ENCODE data around the gene COL11A2. TPM values are rescaled to one million over a fixed set of nuclear protein-coding genes. Genes with fewer than 3 reads are reported as not detected.

The COL11A2 gene
- total RNA-seq, 4 donors from 2014 or later: 0.23 to 0.61 (median 0.41) TPM

DNA sequence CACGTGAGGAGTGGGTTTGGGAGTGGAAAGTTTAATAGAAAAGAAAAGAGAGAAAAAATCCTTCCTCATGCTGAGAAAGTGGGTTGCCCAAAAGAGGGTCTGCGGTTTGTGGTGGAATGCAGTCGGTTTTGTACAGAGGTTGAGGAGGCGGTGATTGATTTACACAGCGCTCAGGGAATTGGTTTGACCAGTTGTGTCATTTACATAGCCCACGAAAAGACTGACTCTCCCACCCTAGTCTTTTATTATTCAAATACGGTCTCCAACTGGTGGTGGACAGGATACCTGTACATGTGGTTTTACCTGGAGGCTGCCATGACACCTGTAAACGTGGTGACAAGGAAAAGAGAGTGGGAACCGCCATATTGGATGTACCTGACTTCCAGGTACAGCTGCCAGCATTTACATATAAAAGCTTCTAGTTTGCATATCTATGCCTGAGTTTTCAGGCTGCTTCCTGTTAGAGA is 74.4 kb downstream of the COL11A2 start:
- Histone ChIP-seq H3K36me3 (no peaks in the 10 kb centered on the region), H3K27ac (no peak overlapping the region), H3K4me3 (no peak overlapping the region), H3K27me3 (peaks cover 0 to 64% (median 11%) of the 10 kb centered on the region in 4 donors), H3K9me3 (no peaks in the 10 kb centered on the region), H3K4me1 (peaks cover 3 to 10% (median 7%) of the 10 kb centered on the region in 3 donors)
- intact Hi-C loops (cut with DNase I): no loop called here
- TF ChIP-seq POLR2A (IDR thresholded peaks at IDR 0.05): no peak
- TF ChIP-seq, protein P1, sequence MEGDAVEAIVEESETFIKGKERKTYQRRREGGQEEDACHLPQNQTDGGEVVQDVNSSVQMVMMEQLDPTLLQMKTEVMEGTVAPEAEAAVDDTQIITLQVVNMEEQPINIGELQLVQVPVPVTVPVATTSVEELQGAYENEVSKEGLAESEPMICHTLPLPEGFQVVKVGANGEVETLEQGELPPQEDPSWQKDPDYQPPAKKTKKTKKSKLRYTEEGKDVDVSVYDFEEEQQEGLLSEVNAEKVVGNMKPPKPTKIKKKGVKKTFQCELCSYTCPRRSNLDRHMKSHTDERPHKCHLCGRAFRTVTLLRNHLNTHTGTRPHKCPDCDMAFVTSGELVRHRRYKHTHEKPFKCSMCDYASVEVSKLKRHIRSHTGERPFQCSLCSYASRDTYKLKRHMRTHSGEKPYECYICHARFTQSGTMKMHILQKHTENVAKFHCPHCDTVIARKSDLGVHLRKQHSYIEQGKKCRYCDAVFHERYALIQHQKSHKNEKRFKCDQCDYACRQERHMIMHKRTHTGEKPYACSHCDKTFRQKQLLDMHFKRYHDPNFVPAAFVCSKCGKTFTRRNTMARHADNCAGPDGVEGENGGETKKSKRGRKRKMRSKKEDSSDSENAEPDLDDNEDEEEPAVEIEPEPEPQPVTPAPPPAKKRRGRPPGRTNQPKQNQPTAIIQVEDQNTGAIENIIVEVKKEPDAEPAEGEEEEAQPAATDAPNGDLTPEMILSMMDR (IDR thresholded peaks at IDR 0.05): no peak
- WGBS, 2 donors: 21 to 27% methylated on average over 8 of the region's 9 CpGs
- no peak for DNase-seq

DNA sequence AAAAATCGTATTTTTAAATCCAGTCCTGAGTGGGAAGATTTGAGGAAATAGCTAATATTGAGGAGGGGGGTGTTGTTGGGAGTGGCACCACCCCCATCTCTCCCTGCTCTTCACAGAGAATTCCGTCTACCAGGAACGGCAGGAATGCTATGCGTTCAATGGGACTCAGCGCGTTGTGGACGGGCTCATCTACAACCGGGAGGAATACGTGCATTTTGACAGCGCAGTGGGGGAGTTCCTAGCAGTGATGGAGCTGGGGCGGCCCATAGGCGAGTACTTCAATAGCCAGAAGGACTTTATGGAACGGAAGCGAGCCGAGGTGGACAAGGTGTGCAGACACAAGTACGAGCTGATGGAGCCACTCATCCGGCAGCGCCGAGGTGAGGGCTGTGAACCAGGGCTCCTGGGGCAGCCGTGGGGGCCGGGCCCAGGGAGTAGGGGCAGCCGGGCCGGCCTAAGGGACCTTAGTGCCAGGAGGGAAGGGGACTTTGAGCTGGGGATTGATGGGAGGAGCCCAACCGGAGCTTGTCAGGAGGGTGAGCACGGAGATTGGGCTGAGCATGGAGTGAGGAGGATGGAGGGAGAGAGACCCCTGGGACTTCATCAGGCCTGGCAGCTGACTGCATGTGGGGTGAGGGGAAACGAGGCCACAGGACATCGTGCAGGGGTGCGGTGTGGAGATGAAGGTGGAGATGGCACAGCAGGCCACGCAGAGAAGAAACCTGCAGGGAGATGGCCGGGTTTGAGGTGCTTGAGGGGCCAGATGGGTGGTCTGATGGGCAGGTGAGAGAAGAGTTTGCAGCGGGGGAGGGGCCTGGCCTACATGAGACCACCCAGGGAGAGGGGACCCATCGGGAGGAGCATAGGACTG is 75.2 kb downstream of the COL11A2 start:
- H3K27ac ChIP-seq: no peak overlapping the region
- no peak for DNase-seq
- intact Hi-C loops (cut with DNase I): no loop called here
- peaks cover 3 to 10% (median 7%) of the 10 kb centered on the region in 3 donors for H3K4me1 ChIP-seq
- WGBS, 2 donors: 10 to 14% methylated on average over 27 to 29 of the region's 32 CpGs
- no peak for TF ChIP-seq POLR2A (IDR thresholded peaks at IDR 0.05)
- TF ChIP-seq, protein P1 (IDR thresholded peaks at IDR 0.05): no peak
- no peaks in the 10 kb centered on the region for H3K36me3 ChIP-seq
- peaks cover 0 to 70% (median 11%) of the 10 kb centered on the region in 4 donors for H3K27me3 ChIP-seq
- peak overlapping the region in 1 of 4 donors; percentile 6 for H3K4me3 ChIP-seq
- no peaks in the 10 kb centered on the region for H3K9me3 ChIP-seq

DNA sequence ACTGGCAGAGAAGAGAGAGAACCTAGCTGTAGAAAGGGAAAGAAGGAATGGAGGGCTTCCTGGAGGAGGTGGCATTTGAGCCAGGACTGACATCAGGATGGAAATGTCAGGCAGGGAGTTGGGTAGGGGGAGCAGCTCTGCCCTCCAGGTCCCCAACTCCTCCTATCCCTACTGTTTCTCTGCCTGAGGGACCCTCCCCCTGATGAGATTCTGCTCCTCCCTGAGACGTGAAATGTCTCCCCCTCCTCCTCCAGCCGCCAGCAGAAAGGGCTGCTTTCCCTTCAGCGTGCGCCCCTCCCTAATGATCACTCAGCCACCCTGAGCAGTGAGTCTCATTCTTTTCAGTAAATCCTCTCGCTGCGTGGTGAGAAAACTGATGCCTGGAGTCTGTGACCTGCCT is 75.8 kb downstream of the COL11A2 start:
- WGBS, 2 donors: 3 to 40% methylated on average over 2 to 5 of the region's 6 CpGs
- H3K9me3 ChIP-seq: no peaks in the 10 kb centered on the region
- intact Hi-C loops (cut with DNase I): no loop called here
- no peak for TF ChIP-seq POLR2A (IDR thresholded peaks at IDR 0.05)
- TF ChIP-seq, protein P1 (IDR thresholded peaks at IDR 0.05): no peak
- no peaks in the 10 kb centered on the region for H3K36me3 ChIP-seq
- no peak for DNase-seq
- no peak overlapping the region for H3K27ac ChIP-seq
- H3K27me3 ChIP-seq: peaks cover 0 to 76% (median 11%) of the 10 kb centered on the region in 4 donors
- H3K4me1 ChIP-seq: peaks cover 3 to 10% (median 7%) of the 10 kb centered on the region in 3 donors
- no peak overlapping the region for H3K4me3 ChIP-seq

DNA sequence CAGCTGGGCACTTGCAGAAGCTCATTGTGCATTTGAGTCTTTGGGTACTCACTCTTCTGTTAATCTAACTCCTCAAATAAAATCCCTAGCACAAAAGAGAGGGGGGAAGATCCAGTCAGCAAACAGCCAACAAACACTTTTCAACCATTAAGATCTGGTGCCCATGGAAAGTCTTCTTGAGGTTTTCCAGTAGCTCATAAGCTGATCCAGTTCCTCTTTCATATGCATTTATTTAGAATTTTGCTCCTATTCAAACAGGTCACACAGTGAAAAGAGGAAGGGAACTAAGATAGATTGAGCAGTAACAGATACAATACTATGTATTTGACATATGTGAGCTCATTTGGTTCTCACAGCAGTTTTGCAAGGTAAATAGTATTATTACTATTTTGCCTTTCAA is 77.9 kb downstream of the COL11A2 start:
- Histone ChIP-seq H3K4me3 (no peak overlapping the region), H3K27me3 (peaks cover 0 to 81% (median 11%) of the 10 kb centered on the region in 4 donors), H3K36me3 (no peaks in the 10 kb centered on the region), H3K4me1 (peaks cover 3 to 10% (median 7%) of the 10 kb centered on the region in 3 donors), H3K9me3 (no peaks in the 10 kb centered on the region), H3K27ac (no peak overlapping the region)
- intact Hi-C loops (cut with DNase I): no loop called here
- no peak for DNase-seq
- TF ChIP-seq POLR2A (IDR thresholded peaks at IDR 0.05): no peak
- TF ChIP-seq, protein P1 (IDR thresholded peaks at IDR 0.05): no peak

DNA sequence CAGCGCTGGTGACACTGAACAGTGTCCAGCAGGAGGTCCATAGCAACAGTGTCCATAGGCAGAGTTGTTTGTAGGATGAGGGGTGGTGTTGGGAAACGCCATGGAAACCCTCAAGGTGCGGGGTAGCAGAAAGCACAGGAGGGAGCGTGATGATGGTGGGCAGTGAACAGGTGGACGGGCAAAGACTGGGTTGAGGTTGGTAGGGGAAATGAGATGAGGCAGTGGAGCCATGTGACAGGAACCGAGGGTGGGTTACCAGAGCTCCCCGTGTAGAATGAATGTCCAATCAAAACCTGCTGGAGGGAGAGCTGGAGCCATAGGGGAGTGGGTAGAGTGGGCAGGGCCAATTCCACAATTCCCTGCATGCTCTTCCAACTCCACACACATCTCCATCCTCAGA is 78.5 kb downstream of the COL11A2 start:
- 62 to 69% methylated on average over 7 of the region's 7 CpGs for WGBS, 2 donors
- peaks cover 0 to 84% (median 11%) of the 10 kb centered on the region in 4 donors for H3K27me3 ChIP-seq
- TF ChIP-seq, protein P1 (IDR thresholded peaks at IDR 0.05): no peak
- no peak for TF ChIP-seq POLR2A (IDR thresholded peaks at IDR 0.05)
- intact Hi-C loops (cut with DNase I): no loop called here
- H3K9me3 ChIP-seq: no peaks in the 10 kb centered on the region
- H3K27ac ChIP-seq: no peak overlapping the region
- no peaks in the 10 kb centered on the region for H3K36me3 ChIP-seq
- no peak for DNase-seq
- H3K4me3 ChIP-seq: no peak overlapping the region
- peaks cover 3 to 10% (median 7%) of the 10 kb centered on the region in 3 donors for H3K4me1 ChIP-seq
